ENCODE results near the gene CPLX3.

CPLX3 gene

GRCh38 chr15:74802290-74802689, 24.1 kb upstream of the CPLX3 start:
- no peak for DNase-seq (ENCODE audit: low spot score)

- DNase-seq (ENCODE audit: low spot score) = no peak
Observed at GRCh38 chr15:74802862-74803447, 23.5 kb upstream of the CPLX3 start.

GRCh38 chr15:74804935-74805334, 21.5 kb upstream of the CPLX3 start:
- no peak for DNase-seq (ENCODE audit: low spot score)

GRCh38 chr15:74807282-74807681, 19.1 kb upstream of the CPLX3 start:
- no peak for DNase-seq (ENCODE audit: low spot score)

GRCh38 chr15:74808078-74808839, 18.2 kb upstream of the CPLX3 start:
- no peak for DNase-seq (ENCODE audit: low spot score)

- DNase-seq (ENCODE audit: low spot score) = no peak
Observed at GRCh38 chr15:74808840-74809229, 17.6 kb upstream of the CPLX3 start.

- DNase-seq (ENCODE audit: low spot score) = no peak
Observed at GRCh38 chr15:74809242-74809641, 17.2 kb upstream of the CPLX3 start.

GRCh38 chr15:74809956-74810355, 16.5 kb upstream of the CPLX3 start:
- DNase-seq (ENCODE audit: low spot score) = no peak

- DNase-seq (ENCODE audit: low spot score) = no peak
Observed at GRCh38 chr15:74812533-74812932, 13.9 kb upstream of the CPLX3 start, which contains the start of gene LMAN1L. LMAN1L (plus strand) TSS chr15:74812835; CDS start chr15:74812855, 20 bp downstream.

GRCh38 chr15:74815121-74815934, 11.1 kb upstream of the CPLX3 start:
- DNase-seq (ENCODE audit: low spot score) = no peak

- no peak for DNase-seq (ENCODE audit: low spot score)
Observed at GRCh38 chr15:74815961-74816360, 10.5 kb upstream of the CPLX3 start.

- DNase-seq (ENCODE audit: low spot score) = no peak
Observed at GRCh38 chr15:74816624-74817369, 9.6 kb upstream of the CPLX3 start.

GRCh38 chr15:74817370-74817737, 9.1 kb upstream of the CPLX3 start:
- no peak for DNase-seq (ENCODE audit: low spot score)

GRCh38 chr15:74820056-74820455, 6.4 kb upstream of the CPLX3 start:
- no peak for DNase-seq (ENCODE audit: low spot score)

- DNase-seq (ENCODE audit: low spot score) = no peak
Observed at GRCh38 chr15:74821091-74821789, 5.2 kb upstream of the CPLX3 start.

GRCh38 chr15:74821790-74822158, 4.7 kb upstream of the CPLX3 start:
- DNase-seq (ENCODE audit: low spot score) = no peak

GRCh38 chr15:74822233-74822632, 4.2 kb upstream of the CPLX3 start:
- DNase-seq (ENCODE audit: low spot score) = no peak

GRCh38 chr15:74823324-74823723, 3.1 kb upstream of the CPLX3 start:
- DNase-seq (ENCODE audit: low spot score) = no peak

- DNase-seq (ENCODE audit: low spot score) = peak; percentile 65
Observed at GRCh38 chr15:74824976-74825375, 1.5 kb upstream of the CPLX3 start.

- no peak for DNase-seq (ENCODE audit: low spot score)
Observed at GRCh38 chr15:74825866-74826265, 561 bp upstream of the CPLX3 start.

- DNase-seq (ENCODE audit: low spot score) = no peak
Observed at GRCh38 chr15:74826921-74827320, 494 bp downstream of the CPLX3 start.

- no peak for DNase-seq (ENCODE audit: low spot score)
Observed at GRCh38 chr15:74827614-74828013, 1.2 kb downstream of the CPLX3 start.
